Lower lobe of right lung (tissue), 2 donors: Measurements from ENCODE around the gene PKP4. TPM values are rescaled to one million over a fixed set of nuclear protein-coding genes. Genes with fewer than 3 reads are reported as not detected.

ENCODE experiments used
- ATAC-seq, 2 donors: fragments of 200-7000 bp; cut with Tn5 transposase; one replicate each; pipeline ENCODE4 v1.9.1; 2020 to 2022; ENCODE audit warnings: mild to moderate bottlenecking in 2 of 2, moderate library complexity in 2 of 2
- DNase-seq: peaks from one replicate; pipeline ENCODE4 v3.0.0-alpha.2; 2020
- H3K27ac ChIP-seq: fragments of 200-600 bp; one replicate; pipeline ENCODE4 v1.8.0; 2022
- H3K27me3 ChIP-seq: fragments of 200-600 bp; one replicate; pipeline ENCODE4 v1.8.0; 2022; ENCODE audit warnings: low read depth
- H3K36me3 ChIP-seq: fragments of 200-600 bp; one replicate; pipeline ENCODE4 v1.8.0; 2022; ENCODE audit warnings: mild to moderate bottlenecking
- H3K4me1 ChIP-seq: fragments of 200-600 bp; one replicate; pipeline ENCODE4 v1.8.0; 2022
- H3K4me3 ChIP-seq: fragments of 200-600 bp; one replicate; pipeline ENCODE4 v1.8.0; 2022; ENCODE audit warnings: mild to moderate bottlenecking
- H3K9me3 ChIP-seq: fragments of 200-600 bp; one replicate; pipeline ENCODE4 v1.8.0; 2022
- CTCF ChIP-seq: fragments of 200-600 bp; IDR thresholded peaks from one replicate; pipeline ENCODE4 v1.8.0; 2022; ENCODE audit warnings: antibody characterized with exemption, mild to moderate bottlenecking
- intact Hi-C: fragments of 100-400 bp; cut with DNase I; formaldehyde crosslinking; loops from one replicate; pipeline ENCODE4 v1.11.0; 2022
- total RNA-seq: library from RNA; stranded (reverse); fragmentation: NEBNext Ultra II Directional; extraction: Animal tissue kit (Norgen Biotek cat#: 25700); gene quantifications from one replicate; pipeline ENCODE4 v1.2.1, GENCODE V29; 2021
- donor health status: DM: no; HTN: yes; CAD: no; lungs with severe emphysema.

PKP4 gene
- total RNA-seq, 1 donor from 2014 or later: 57.0 TPM

- H3K27ac ChIP-seq: peak overlapping the region; percentile 54
- TF ChIP-seq CTCF: no peak
- intact Hi-C loops: no loop called here
- no peak overlapping the region for H3K4me3 ChIP-seq
- H3K9me3 ChIP-seq: no peaks in the 10 kb centered on the region
- no peak for DNase-seq
- H3K27me3 ChIP-seq: no peaks in the 10 kb centered on the region
- H3K36me3 ChIP-seq: no peaks in the 10 kb centered on the region
- H3K4me1 ChIP-seq: peaks cover 17% of the 10 kb centered on the region
- ATAC-seq: no peak
Measured at GRCh38 chr2:158715357-158715756, 258.6 kb downstream of the PKP4 start.

- Histone ChIP-seq H3K36me3 (no peaks in the 10 kb centered on the region), H3K27me3 (no peaks in the 10 kb centered on the region), H3K27ac (peak overlapping the region; percentile 20), H3K4me3 (no peak overlapping the region), H3K4me1 (peaks cover 17% of the 10 kb centered on the region), H3K9me3 (no peaks in the 10 kb centered on the region)
- DNase-seq: no peak
- peak; percentile 56 to 64 for ATAC-seq
- intact Hi-C loops: no loop called here
- TF ChIP-seq CTCF: no peak
Measured at GRCh38 chr2:158716121-158716791, 259.5 kb downstream of the PKP4 start.

- intact Hi-C loops: no loop called here
- H3K9me3 ChIP-seq: no peaks in the 10 kb centered on the region
- H3K4me1 ChIP-seq: peaks cover 17% of the 10 kb centered on the region
- TF ChIP-seq CTCF: no peak
- H3K4me3 ChIP-seq: no peak overlapping the region
- DNase-seq (no peak), ATAC-seq (no peak)
- H3K27me3 ChIP-seq: no peaks in the 10 kb centered on the region
- peak overlapping the region; percentile 20 for H3K27ac ChIP-seq
- H3K36me3 ChIP-seq: no peaks in the 10 kb centered on the region
Measured at GRCh38 chr2:158716921-158717320, 260.2 kb downstream of the PKP4 start.

- intact Hi-C loops: no loop called here
- ATAC-seq (peak in 1 of 2 donors; percentile 10), DNase-seq (no peak)
- Histone ChIP-seq H3K27ac (peak overlapping the region; percentile 20), H3K27me3 (no peaks in the 10 kb centered on the region), H3K4me3 (no peak overlapping the region), H3K36me3 (no peaks in the 10 kb centered on the region), H3K4me1 (peaks cover 21% of the 10 kb centered on the region), H3K9me3 (no peaks in the 10 kb centered on the region)
- no peak for TF ChIP-seq CTCF
Measured at GRCh38 chr2:158717366-158718195, 260.8 kb downstream of the PKP4 start.

DNA sequence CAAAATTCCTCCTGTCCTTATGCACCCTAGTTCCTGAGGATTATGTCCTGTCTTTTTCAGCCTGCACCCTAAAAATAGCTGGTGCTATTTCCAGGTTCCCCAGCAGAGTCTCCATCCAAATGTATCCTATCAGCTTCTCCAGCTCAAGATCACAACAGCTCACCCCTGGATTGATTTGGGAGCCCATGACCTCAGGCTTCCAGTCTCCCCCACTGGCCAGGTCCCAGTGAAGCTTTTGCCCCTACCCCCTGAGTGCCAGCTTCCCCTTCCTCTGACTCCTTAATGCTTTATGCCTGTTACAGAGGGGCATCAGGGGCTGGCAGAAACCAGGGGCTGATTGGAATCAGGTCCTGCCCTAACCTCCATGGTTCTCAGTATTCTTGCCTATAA lies 261.4 kb downstream of the PKP4 start:
- Histone ChIP-seq H3K4me1 (peaks cover 27% of the 10 kb centered on the region), H3K4me3 (no peak overlapping the region), H3K9me3 (no peaks in the 10 kb centered on the region), H3K27ac (no peak overlapping the region), H3K36me3 (no peaks in the 10 kb centered on the region), H3K27me3 (no peaks in the 10 kb centered on the region)
- intact Hi-C loops: no loop called here
- DNase-seq: no peak
- no peak for TF ChIP-seq CTCF
- ATAC-seq: no peak
